Activated gamma-delta T cell treated with Interleukin-2 at 50 U/mL for 16 hours (primary cell): Measurements from ENCODE around the gene HTR2B.
"Not testable (repeated sequence)": the region's sequence is repeated elsewhere in the genome, so short reads cannot be mapped to it uniquely, and the experiment has no call there.

Experiments used
- DNase-seq: peaks from one replicate; pipeline ENCODE4 v3.0.0-alpha.2; 2020

Gene HTR2B

DNA sequence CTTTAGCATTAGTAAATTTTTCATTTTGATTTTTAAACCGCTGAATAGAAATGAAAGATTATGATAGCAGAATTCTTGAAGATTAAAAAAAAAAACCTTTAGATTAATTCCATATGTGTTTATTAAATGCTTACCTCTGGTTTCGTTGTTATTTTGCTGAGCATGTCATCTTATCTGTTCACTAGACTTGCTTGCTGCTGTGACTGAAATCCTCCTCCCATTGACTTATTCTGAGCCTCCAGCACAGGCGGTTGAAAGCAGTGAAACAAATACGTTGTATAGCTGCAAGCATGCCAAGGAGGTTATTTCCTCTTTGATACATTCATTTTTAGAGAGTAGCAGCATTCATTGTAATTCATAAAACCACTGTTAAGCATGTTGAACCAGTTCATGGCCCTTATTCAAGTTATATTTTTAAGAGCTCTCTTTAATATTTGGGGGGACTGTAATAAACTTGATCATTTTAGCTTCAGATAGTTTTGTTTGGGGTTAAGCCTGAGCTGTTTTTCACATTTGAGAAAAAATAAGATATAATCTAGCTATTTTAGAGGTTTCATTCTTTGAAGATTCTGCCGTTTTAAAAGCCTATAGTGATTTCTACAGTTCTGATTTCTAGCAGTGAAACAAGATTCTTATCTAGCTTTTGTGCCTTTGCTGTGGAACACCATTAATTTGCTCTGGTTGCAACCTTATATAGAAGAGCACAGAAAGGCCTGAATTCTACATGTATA is at the start of gene HTR2B:
Gene HTR2B (minus strand): TSS at position 205 of the 731 bp plus-strand sequence. CDS start 1,278 bp downstream, outside the sequence.
- no peak for DNase-seq

GRCh38 chr2:231174211-231174651 is 49.4 kb upstream of the HTR2B start:
- DNase-seq: no peak

DNA sequence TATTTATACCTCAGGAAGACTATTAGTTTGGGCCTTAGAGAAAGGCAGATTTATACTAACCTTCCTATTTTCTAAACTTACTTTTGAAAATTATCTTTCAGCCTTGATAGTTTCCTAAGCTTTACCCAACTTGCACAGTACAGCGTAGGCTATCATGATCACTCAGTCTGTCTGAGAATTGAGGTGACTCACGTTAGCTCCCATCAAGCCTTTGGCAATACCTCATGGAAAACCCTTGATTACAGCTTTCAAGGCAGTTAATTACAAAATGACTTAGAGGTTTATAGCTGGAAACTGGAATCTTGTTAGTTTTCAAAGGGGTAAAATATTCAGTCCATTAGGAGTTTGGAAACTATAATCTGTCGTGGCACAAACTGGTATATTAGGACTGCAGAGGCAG is 47.2 kb upstream of the HTR2B start:
- no peak for DNase-seq

GRCh38 chr2:231170055-231170454 is 45.2 kb upstream of the HTR2B start:
- DNase-seq: no peak

DNA sequence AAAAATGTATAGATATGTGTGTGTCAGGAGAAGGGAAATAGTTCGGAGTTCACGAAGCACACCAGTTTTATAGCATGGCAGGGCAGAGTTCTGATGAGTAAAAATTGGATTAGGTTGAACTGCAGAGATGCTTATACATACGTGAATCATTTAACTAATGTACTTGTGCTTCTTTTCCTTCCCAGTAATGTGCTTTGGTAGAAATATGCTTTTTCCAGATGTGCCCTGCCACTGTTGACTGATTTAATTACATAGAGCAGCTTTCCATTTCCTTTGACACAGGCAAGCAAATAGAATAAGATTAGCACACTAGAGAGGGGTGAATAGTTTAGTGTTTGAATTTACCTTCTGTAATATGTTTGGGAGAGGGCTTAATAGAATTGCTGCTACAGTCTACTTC is 44.6 kb upstream of the HTR2B start:
- DNase-seq: no peak

GRCh38 chr2:231168460-231169139 is 43.8 kb upstream of the HTR2B start:
- DNase-seq: no peak

DNA sequence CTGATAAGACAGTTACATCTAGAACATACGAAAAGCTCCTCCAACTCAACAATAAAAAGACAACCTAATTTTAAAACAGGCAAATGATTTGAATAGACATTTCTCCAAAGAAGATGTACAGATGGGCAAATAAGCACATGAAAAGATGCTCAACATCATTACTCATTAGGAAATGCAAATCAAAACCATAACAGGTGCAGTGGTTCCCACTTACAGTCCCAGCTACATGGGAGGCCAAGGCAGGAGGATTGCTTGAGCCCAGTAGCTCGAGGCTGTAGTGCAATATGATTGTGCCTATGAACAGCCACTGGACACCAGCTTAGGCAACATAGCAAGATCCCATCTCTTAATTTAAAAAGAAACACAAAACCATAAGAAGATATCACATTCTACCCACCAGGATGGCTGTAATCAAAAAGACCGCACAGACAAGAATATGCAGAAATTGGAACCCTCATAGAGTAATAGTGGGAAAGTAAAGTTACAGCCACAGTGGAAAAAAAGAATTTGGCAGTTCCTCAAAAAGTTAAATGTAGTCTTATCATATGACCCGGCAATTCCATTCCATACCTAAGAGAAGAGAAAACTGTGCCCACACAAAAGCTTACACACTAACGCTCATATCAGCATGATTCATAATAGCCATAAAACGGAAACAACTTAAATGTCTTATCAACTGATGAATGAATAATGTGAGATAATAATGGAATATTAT is 43.1 kb upstream of the HTR2B start:
- DNase-seq: no peak

GRCh38 chr2:231163414-231164095 is 38.7 kb upstream of the HTR2B start:
- no peak for DNase-seq

- DNase-seq: no peak
Measured at GRCh38 chr2:231163011-231163410, 38.2 kb upstream of the HTR2B start.

DNA sequence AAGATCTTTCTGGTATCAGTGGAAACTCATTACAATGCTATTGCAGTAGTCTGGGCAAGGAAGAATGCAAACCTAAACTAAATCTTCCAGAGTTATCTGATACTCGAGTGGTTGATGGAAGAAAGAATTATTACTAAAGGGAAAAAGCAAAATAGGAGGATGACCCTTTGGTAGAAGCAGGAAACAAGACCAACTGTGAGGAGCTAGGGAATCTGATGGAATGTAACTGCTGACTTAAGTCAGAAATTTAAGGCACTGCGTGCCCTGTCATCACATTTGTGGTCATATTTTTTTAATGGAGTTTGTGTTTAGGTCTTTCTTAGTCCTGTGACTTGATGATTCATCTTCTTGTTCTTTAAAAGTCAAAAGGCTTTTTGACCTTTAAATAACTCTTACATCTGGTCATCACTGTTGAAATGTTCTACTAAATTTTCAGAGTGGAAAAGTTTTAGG is 37.1 kb upstream of the HTR2B start:
- no peak for DNase-seq

DNA sequence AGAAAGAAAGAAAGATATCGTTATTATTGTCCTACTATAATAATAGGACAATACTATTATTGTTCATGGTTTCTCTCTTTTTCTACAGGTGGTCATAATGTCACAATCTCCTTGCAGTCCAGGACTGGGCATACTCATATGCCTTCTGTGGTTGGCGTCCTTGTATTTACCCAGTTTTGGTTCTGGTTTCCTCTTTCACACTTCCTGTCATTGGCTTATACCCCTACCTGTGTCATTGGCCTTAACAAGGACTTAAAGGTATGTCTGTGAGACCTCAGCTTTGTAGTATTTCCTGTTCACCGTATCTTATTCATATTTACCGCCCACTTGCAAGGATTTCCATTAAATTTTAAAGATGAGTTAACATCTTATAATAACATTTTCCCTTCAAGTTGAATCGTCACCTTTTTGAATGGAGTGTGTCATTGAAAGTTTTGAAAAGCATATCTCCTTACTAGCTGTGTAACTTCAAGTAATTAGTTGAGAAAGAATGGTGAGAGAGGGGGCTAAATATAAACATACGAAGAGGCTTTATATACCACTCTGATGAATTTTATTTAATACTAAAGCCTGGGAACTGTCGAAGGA is 36.5 kb upstream of the HTR2B start:
- no peak for DNase-seq

DNA sequence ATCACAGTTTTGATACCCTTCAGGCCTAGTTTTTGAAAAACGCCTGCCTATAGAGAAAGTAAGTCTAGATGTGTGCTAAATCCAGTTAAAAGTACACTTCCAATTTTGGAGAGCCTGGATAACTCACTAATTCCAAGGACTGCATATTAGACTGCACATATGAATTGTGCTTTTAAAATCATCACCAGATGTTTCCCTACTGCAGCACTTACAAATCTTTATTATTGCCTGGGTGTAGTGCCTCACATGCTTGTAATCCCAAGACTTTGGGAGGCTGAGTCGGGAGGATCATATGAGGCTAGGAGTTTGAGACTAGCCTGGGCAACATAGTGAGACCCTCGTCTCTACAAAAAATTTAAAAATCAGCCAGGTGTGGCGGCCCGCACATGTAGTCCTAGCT is 35.9 kb upstream of the HTR2B start:
- no peak for DNase-seq

DNA sequence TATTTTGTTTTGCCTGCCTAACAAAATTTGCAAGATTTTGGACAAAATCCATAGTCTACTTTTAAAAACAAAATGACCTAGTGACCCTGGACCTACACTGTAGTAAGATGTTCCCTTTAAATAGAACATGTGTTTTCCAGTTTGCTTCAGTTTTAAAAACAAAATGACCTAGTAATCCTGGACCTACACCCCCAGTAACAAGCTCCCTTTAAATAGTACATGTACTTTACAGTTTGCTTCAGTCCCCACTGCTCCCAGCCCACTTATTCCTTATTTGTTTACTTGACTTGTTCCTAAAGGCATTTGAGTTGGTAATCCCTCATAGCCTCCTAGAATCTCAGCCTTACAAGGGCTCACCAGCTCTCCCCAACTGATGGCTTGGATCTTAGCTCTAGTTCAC is 34.5 kb upstream of the HTR2B start:
- no peak for DNase-seq

DNA sequence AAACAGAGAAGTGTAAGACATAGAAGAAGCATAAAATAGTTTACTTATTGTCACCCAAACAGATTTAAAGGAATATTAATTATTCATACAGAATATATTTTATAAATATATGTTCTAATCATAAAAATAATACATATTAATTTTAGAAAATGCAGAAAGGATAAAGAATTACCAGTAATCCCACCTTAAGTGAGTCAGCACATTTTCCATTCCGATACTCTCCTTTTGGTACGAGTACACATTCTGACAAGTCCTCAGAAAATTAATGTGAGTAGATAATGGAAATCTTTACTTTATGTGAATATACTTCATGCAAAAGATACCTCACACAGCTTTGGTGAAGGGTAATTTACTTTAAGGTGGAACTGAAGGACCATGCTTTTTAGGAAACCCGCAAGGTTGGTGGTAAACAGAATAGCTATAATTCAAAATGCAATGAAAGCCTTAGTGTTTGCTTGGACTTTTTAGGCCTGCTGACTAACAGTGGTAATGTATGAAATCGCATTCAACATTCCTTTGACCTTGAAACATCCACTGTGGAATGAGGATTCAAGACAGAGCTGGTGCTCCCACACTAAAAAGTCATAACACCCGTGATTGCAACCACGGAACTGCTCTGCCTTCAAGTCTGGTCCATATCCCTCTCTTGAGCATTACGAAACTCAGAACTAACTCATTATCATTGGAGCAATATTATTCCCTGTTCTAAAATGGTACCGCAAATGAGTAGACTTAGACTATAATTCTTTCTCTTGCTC is 28.1 kb upstream of the HTR2B start:
- DNase-seq: no peak

- DNase-seq: no peak
Measured at GRCh38 chr2:231146665-231147064, 21.8 kb upstream of the HTR2B start.

- no peak for DNase-seq
Measured at GRCh38 chr2:231144896-231145295, 20.1 kb upstream of the HTR2B start.

- not testable (repeated sequence) for DNase-seq
Measured at GRCh38 chr2:231140808-231141207, 16.0 kb upstream of the HTR2B start.

DNA sequence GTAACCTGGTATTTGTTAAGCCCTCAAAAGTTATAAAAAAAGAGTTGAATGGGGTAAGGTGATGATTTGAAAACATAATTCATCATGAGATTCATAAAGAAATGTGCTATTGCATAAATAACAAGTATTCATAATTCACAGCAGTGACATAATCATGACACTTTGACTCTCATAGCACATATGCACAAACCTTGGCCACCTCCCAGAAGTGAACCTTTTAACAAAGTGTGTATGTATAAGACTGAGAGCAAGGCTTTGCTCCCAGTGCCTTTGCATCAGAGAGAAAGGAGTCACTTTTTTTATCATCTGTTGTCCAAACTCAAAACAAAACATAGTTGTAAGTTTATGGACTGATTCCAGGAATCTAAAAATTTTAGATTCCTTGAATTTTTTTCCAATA is 15.0 kb upstream of the HTR2B start:
- no peak for DNase-seq

GRCh38 chr2:231138699-231139098 is 13.9 kb upstream of the HTR2B start:
- DNase-seq: no peak

GRCh38 chr2:231134910-231135655 is 10.2 kb upstream of the HTR2B start:
- no peak for DNase-seq
